Effector memory CD8-positive, alpha-beta T cell (primary cell): Measurements from ENCODE around the gene VCP.

Experiments used
- ATAC-seq: fragments of 150-1000 bp; cut with Tn5 transposase; replicated peaks from 2 replicates; pipeline ENCODE4 v1.10.0; 2021; ENCODE audit warnings: mild to moderate bottlenecking, moderate library complexity
- DNase-seq, 3 experiments: peaks; one replicate each; pipeline ENCODE4 v3.0.0; 2021
- H3K27ac Mint-ChIP-seq, 2 donors: one replicate each; pipeline ENCODE4 v1.8.0; 2022; ENCODE audit warnings: mild to moderate bottlenecking in 2 of 2, mixed read lengths in 2 of 2, moderate library complexity in 2 of 2
- H3K27me3 Mint-ChIP-seq, 2 donors: one replicate each; pipeline ENCODE4 v1.8.0; 2022; ENCODE audit warnings: mixed read lengths in 2 of 2
- H3K36me3 Mint-ChIP-seq: one replicate; pipeline ENCODE4 v1.8.0; 2022; ENCODE audit warnings: mild to moderate bottlenecking, moderate library complexity, mixed read lengths; ENCODE audit not compliant: insufficient read depth
- H3K4me1 Mint-ChIP-seq, 2 donors: one replicate each; pipeline ENCODE4 v1.8.0; 2022; ENCODE audit warnings: low read depth in 2 of 2, mixed read lengths in 2 of 2
- H3K4me3 Mint-ChIP-seq, 2 donors: one replicate each; pipeline ENCODE4 v1.8.0; 2022; ENCODE audit warnings: mild to moderate bottlenecking in 2 of 2, mixed read lengths in 2 of 2, moderate library complexity in 2 of 2
- H3K9me3 Mint-ChIP-seq, 2 donors: one replicate each; pipeline ENCODE4 v1.8.0; 2022; ENCODE audit warnings: mixed read lengths in 2 of 2
- total RNA-seq, 9 experiments: gene quantifications; one replicate each; lab custom pipeline; 2026; lab: John Stamatoyannopoulos, UW

VCP gene
- 285 to 937 (median 402) reads per million in 9 experiments for total RNA-seq

- Mint-ChIP-seq H3K27me3 (no peaks in the 10 kb centered on the region), H3K27ac (peak within 1 kb of the TSS; percentile 86 to 95), H3K4me1 (peaks cover 39 to 41% of the 10 kb centered on the region in 2 donors), H3K9me3 (no peaks in the 10 kb centered on the region), H3K4me3 (peak within 1 kb of the TSS; percentile 91 to 92), H3K36me3 (peaks cover 37% of the 10 kb centered on the region)
- peak; percentile 95 to 96 (median 96) for DNase-seq
- peak; percentile 85 for ATAC-seq
Observed at GRCh38 chr9:35072461-35073278, at the start of gene VCP. VCP (minus strand) TSS chr9:35072625; CDS start chr9:35072353, 272 bp downstream.

GRCh38 chr9:35116898-35117551 lies 44.6 kb upstream of the VCP start:
- peaks cover 0 to 10% of the 10 kb centered on the region in 2 donors for H3K27me3 Mint-ChIP-seq
- H3K4me1 Mint-ChIP-seq: peaks cover 34 to 39% of the 10 kb centered on the region in 2 donors
- H3K4me3 Mint-ChIP-seq: peak overlapping the region; percentile 85 to 98
- DNase-seq (peak; percentile 88 to 93 (median 91)), ATAC-seq (peak; percentile 62)
- peaks cover 29% of the 10 kb centered on the region for H3K36me3 Mint-ChIP-seq
- peak overlapping the region; percentile 94 to 98 for H3K27ac Mint-ChIP-seq
- H3K9me3 Mint-ChIP-seq: no peaks in the 10 kb centered on the region

- Mint-ChIP-seq H3K4me1 (peaks cover 37 to 44% of the 10 kb centered on the region in 2 donors), H3K27ac (peak overlapping the region; percentile 94 to 98), H3K4me3 (peak overlapping the region; percentile 85 to 98), H3K27me3 (peaks cover 0 to 9% of the 10 kb centered on the region in 2 donors), H3K36me3 (peaks cover 29% of the 10 kb centered on the region), H3K9me3 (no peaks in the 10 kb centered on the region)
- ATAC-seq (no peak), DNase-seq (no peak)
Observed at GRCh38 chr9:35116539-35116897, 44.1 kb upstream of the VCP start.

- H3K9me3 Mint-ChIP-seq: no peaks in the 10 kb centered on the region
- DNase-seq: peak; percentile 91 to 95 (median 93)
- peak; percentile 66 for ATAC-seq
- H3K27me3 Mint-ChIP-seq: peaks cover 0 to 3% of the 10 kb centered on the region in 2 donors
- peaks cover 40 to 50% of the 10 kb centered on the region in 2 donors for H3K4me1 Mint-ChIP-seq
- peaks cover 29% of the 10 kb centered on the region for H3K36me3 Mint-ChIP-seq
- peak within 1 kb of the TSS; percentile 85 to 98 for H3K4me3 Mint-ChIP-seq
- peak within 1 kb of the TSS; percentile 94 to 98 for H3K27ac Mint-ChIP-seq
Observed at GRCh38 chr9:35115680-35116538, 43.5 kb upstream of the VCP start, which contains the start of gene ATOSB. ATOSB (minus strand) TSS chr9:35115862; CDS start chr9:35108274, 7,588 bp downstream.

- Mint-ChIP-seq H3K4me1 (peaks cover 48 to 53% of the 10 kb centered on the region in 2 donors), H3K27me3 (no peaks in the 10 kb centered on the region), H3K4me3 (peak overlapping the region; percentile 85 to 98), H3K9me3 (no peaks in the 10 kb centered on the region), H3K27ac (peak overlapping the region; percentile 94 to 98), H3K36me3 (peaks cover 29% of the 10 kb centered on the region)
- DNase-seq (peak; percentile 47 to 53 (median 48)), ATAC-seq (no peak)
Observed at GRCh38 chr9:35114840-35115628, 42.6 kb upstream of the VCP start.

GRCh38 chr9:35114113-35114839 lies 41.9 kb upstream of the VCP start:
- ATAC-seq: peak; percentile 16
- Mint-ChIP-seq H3K9me3 (no peaks in the 10 kb centered on the region), H3K27ac (peak overlapping the region; percentile 94 to 98), H3K27me3 (no peaks in the 10 kb centered on the region), H3K36me3 (peaks cover 29% of the 10 kb centered on the region), H3K4me3 (peak overlapping the region; percentile 85 to 98), H3K4me1 (peaks cover 52 to 53% of the 10 kb centered on the region in 2 donors)
- peak; percentile 47 to 65 (median 65) for DNase-seq

- no peak for DNase-seq
- no peaks in the 10 kb centered on the region for H3K27me3 Mint-ChIP-seq
Observed at GRCh38 chr9:35112257-35113020, 40.0 kb upstream of the VCP start.

GRCh38 chr9:35111001-35111933 lies 38.8 kb upstream of the VCP start:
- Mint-ChIP-seq H3K4me1 (peaks cover 48 to 50% of the 10 kb centered on the region in 2 donors), H3K27ac (peak overlapping the region; percentile 90 to 95)

More at GRCh38 chr9:35112257-35113020, 40.0 kb upstream of the VCP start:
- peaks cover 53 to 55% of the 10 kb centered on the region in 2 donors for H3K4me1 Mint-ChIP-seq
- H3K36me3 Mint-ChIP-seq: peaks cover 41% of the 10 kb centered on the region
- no peaks in the 10 kb centered on the region for H3K9me3 Mint-ChIP-seq
- no peak for ATAC-seq
- H3K4me3 Mint-ChIP-seq: peak overlapping the region; percentile 77 to 82
- peak overlapping the region; percentile 90 to 95 for H3K27ac Mint-ChIP-seq

GRCh38 chr9:35110327-35110761 lies 37.9 kb upstream of the VCP start:
- no peaks in the 10 kb centered on the region for H3K27me3 Mint-ChIP-seq
- H3K9me3 Mint-ChIP-seq: no peaks in the 10 kb centered on the region
- ATAC-seq: no peak
- peaks cover 38 to 43% of the 10 kb centered on the region in 2 donors for H3K4me1 Mint-ChIP-seq
- peaks cover 37% of the 10 kb centered on the region for H3K36me3 Mint-ChIP-seq
- DNase-seq: no peak
- H3K4me3 Mint-ChIP-seq: peak overlapping the region; percentile 77 to 82
- peak overlapping the region in 1 of 2 donors; percentile 21 for H3K27ac Mint-ChIP-seq

More at GRCh38 chr9:35111001-35111933, 38.8 kb upstream of the VCP start:
- peak; percentile 87 to 93 (median 91) for DNase-seq
- peak; percentile 65 for ATAC-seq
- peak overlapping the region; percentile 77 to 82 for H3K4me3 Mint-ChIP-seq
- H3K27me3 Mint-ChIP-seq: no peaks in the 10 kb centered on the region
- H3K9me3 Mint-ChIP-seq: no peaks in the 10 kb centered on the region
- peaks cover 41% of the 10 kb centered on the region for H3K36me3 Mint-ChIP-seq

GRCh38 chr9:35108946-35109575 lies 36.6 kb upstream of the VCP start:
- H3K27ac Mint-ChIP-seq: peak overlapping the region in 1 of 2 donors; percentile 21
- peaks cover 26% of the 10 kb centered on the region for H3K36me3 Mint-ChIP-seq

More at GRCh38 chr9:35108946-35109575, 36.6 kb upstream of the VCP start:
- Mint-ChIP-seq H3K4me3 (no peak overlapping the region), H3K4me1 (peaks cover 27 to 31% of the 10 kb centered on the region in 2 donors), H3K27me3 (no peaks in the 10 kb centered on the region), H3K9me3 (no peaks in the 10 kb centered on the region)
- ATAC-seq (no peak), DNase-seq (no peak)
